ENCODE measurements around the gene REC114. TPM values are rescaled to one million over a fixed set of nuclear protein-coding genes. Genes with fewer than 3 reads are reported as not detected.

The REC114 gene
- total and polyA plus RNA-seq, 10 of the 15 experiments (the other 5 are each of a cell fraction or from before 2014, with no cell fraction given), result not detected

DNA sequence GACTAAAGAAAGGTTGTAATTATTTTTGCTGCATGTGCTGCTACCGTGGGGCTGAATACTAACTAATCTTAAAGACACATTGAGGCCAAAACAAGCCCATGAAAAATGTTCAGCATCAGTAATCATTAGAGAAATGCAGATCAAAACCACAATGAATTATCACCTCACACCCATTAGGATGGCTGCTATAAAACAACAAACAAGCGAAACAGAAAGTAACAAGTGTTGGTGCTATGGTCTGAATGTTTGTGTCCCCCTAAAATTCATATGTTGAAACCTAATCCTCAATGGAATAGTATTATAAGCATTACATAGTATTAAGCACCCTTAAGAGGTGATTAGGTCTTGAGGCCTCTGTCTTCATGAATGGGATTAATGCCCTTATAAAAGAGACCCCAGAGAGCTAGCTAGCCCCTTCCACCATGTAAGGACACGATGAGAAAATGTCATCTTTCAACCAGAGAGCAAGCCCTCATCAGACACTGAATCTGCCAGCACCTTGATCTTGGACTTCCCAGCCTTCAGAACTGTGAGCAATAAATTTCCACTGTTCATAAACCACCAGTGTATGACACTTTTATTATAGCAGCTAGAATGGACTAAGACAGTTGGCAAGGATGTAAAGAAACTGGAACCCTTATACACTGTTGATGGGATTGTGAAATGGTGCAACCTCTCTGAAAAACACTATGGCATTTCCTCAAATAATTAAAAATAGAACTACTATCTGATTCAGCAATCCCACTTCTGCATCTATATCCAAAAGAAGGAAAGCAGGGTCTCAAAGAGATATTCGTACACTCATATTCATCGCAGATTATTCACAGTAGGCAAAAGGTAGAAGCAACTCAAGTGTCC, 76.1 kb downstream of the REC114 start:
- ChIA-PET SMC1A (ENCODE audit: uncharacterized antibody, unreplicated experiment) (no interaction called here), CTCF (no interaction called here), POLR2A (no interaction called here), RAD21 (ENCODE audit: unreplicated experiment) (no interaction called here)
- Histone ChIP-seq H3K4me1 (ENCODE audit: control insufficient read depth, insufficient read depth, low read length) (no peaks in the 10 kb centered on the region), H3K79me2 (ENCODE audit: control insufficient read depth, insufficient read depth, low read length) (no peaks in the 10 kb centered on the region), H3K4me3 (no peak overlapping the region), H3K27me3 (replicated peaks in 1 of 2; ENCODE audit: control insufficient read depth in 2 of 2, insufficient read depth in 2 of 2, low read length in 1 of 2) (no peaks in the 10 kb centered on the region), H3K4me2 (ENCODE audit: control insufficient read depth, insufficient read depth) (no peak overlapping the region), H3K27ac (ENCODE audit: control insufficient read depth, insufficient read depth) (no peak overlapping the region), H4K20me1 (ENCODE audit: control insufficient read depth, insufficient read depth) (no peaks in the 10 kb centered on the region), H2AFZ (ENCODE audit: control insufficient read depth, low read depth, low read length) (no peak overlapping the region), H3K9ac (ENCODE audit: control insufficient read depth, insufficient read depth, low read length) (no peak overlapping the region), H3K36me3 (ENCODE audit: control insufficient read depth in 2 of 2, insufficient read depth in 2 of 2, low read length in 1 of 2) (no peaks in the 10 kb centered on the region), H3K9me3 (replicated peaks; ENCODE audit: control insufficient read depth, insufficient read depth, low read length) (no peaks in the 10 kb centered on the region)
- in situ Hi-C loops (cut with MboI) (no loop called here), intact Hi-C loops (cut with micrococcal nuclease; ENCODE audit: unreplicated experiment) (no loop called here)
- FAIRE-seq (no peak), DNase-seq (ENCODE audit: low read depth, low spot score) (no peak), ATAC-seq (no peak)
- no peak for TF ChIP-seq MTA3 (IDR thresholded peaks at IDR 0.05; ENCODE audit: borderline replicate concordance, low read length)
- TF ChIP-seq ZBED1 (IDR thresholded peaks at IDR 0.05; ENCODE audit: borderline replicate concordance), result no peak
- TF ChIP-seq, protein P1, sequence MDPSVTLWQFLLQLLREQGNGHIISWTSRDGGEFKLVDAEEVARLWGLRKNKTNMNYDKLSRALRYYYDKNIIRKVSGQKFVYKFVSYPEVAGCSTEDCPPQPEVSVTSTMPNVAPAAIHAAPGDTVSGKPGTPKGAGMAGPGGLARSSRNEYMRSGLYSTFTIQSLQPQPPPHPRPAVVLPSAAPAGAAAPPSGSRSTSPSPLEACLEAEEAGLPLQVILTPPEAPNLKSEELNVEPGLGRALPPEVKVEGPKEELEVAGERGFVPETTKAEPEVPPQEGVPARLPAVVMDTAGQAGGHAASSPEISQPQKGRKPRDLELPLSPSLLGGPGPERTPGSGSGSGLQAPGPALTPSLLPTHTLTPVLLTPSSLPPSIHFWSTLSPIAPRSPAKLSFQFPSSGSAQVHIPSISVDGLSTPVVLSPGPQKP (IDR thresholded peaks at IDR 0.05; ENCODE audit: low read depth, low read length), result no peak
- TF ChIP-seq SUPT20H (IDR thresholded peaks at IDR 0.05; ENCODE audit: borderline replicate concordance, control insufficient read depth, low read depth, low read length), result no peak
- TF ChIP-seq USF1 (IDR thresholded peaks at IDR 0.05; ENCODE audit: borderline replicate concordance, extremely low read length, insufficient read depth, low read depth, low read length), result no peak
- TF ChIP-seq, protein P2, sequence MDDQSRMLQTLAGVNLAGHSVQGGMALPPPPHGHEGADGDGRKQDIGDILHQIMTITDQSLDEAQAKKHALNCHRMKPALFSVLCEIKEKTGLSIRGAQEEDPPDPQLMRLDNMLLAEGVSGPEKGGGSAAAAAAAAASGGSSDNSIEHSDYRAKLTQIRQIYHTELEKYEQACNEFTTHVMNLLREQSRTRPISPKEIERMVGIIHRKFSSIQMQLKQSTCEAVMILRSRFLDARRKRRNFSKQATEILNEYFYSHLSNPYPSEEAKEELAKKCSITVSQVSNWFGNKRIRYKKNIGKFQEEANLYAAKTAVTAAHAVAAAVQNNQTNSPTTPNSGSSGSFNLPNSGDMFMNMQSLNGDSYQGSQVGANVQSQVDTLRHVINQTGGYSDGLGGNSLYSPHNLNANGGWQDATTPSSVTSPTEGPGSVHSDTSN (IDR thresholded peaks at IDR 0.05; ENCODE audit: insufficient replicate concordance, low read depth, low read length), result no peak
- TF ChIP-seq FOXK2 (IDR thresholded peaks at IDR 0.05), result no peak
- TF ChIP-seq SIN3A (IDR thresholded peaks at IDR 0.05; ENCODE audit: low read depth, low read length), result no peak
- no peak for TF ChIP-seq POLR2AphosphoS5 (IDR thresholded peaks at IDR 0.05; ENCODE audit: low read length)
- TF ChIP-seq, protein P3, sequence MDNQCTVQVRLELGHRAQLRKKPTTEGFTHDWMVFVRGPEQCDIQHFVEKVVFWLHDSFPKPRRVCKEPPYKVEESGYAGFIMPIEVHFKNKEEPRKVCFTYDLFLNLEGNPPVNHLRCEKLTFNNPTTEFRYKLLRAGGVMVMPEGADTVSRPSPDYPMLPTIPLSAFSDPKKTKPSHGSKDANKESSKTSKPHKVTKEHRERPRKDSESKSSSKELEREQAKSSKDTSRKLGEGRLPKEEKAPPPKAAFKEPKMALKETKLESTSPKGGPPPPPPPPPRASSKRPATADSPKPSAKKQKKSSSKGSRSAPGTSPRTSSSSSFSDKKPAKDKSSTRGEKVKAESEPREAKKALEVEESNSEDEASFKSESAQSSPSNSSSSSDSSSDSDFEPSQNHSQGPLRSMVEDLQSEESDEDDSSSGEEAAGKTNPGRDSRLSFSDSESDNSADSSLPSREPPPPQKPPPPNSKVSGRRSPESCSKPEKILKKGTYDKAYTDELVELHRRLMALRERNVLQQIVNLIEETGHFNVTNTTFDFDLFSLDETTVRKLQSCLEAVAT (IDR thresholded peaks at IDR 0.05), result no peak
- no peak for TF ChIP-seq TARDBP (IDR thresholded peaks at IDR 0.05; ENCODE audit: borderline replicate concordance)
- TF ChIP-seq RELA (IDR thresholded peaks at IDR 0.05; ENCODE audit: borderline replicate concordance, partially characterized antibody), result no peak
- TF ChIP-seq YY1 (IDR thresholded peaks at IDR 0.05; ENCODE audit: low read depth, low read length), result no peak
- BruUV-seq (replicated peaks), result no TSS peak
- 61% methylated on average over 5 of the region's 5 CpGs for WGBS (ENCODE audit: insufficient coverage, insufficient replicate concordance, low lambda C conversion rate, missing lambda C conversion rate)

Measured in GM12878 (cell line).